K562 (cell line): ENCODE measurements around the gene CCDC9. TPM values are rescaled to one million over a fixed set of nuclear protein-coding genes. Genes with fewer than 3 reads are reported as not detected.

Experiments used
- DDX20 ChIP-seq: fragments of 450-650 bp; IDR thresholded peaks from 2 replicates; pipeline ENCODE4 v1.6.1; 2016; ENCODE audit warnings: missing genetic modification characterization, low read depth, mild to moderate bottlenecking, missing compliant biosample characterization, moderate library complexity
- E2F3 ChIP-seq: fragments of 250-450 bp; sonication (Bioruptor Pico); IDR thresholded peaks from 2 replicates; pipeline ENCODE4 v1.4.0; 2020; ENCODE audit warnings: mild to moderate bottlenecking
- ELF4 ChIP-seq: fragments of 450-650 bp; formaldehyde crosslinking; IDR thresholded peaks from 2 replicates; pipeline ENCODE4 v1.4.0; 2022; ENCODE audit warnings: missing genetic modification characterization
- ESRRA ChIP-seq: fragments of 450-650 bp; IDR thresholded peaks from 2 replicates; pipeline ENCODE4 v1.6.1; 2014; ENCODE audit warnings: low read depth, mild to moderate bottlenecking, moderate library complexity, borderline replicate concordance
- HDAC3 ChIP-seq: fragments of 450-650 bp; IDR thresholded peaks from 2 replicates; pipeline ENCODE4 v1.6.1; 2018; ENCODE audit warnings: borderline replicate concordance, mild to moderate bottlenecking, moderate library complexity; ENCODE audit not compliant: partially characterized antibody
- HDGF ChIP-seq: fragments of 450-650 bp; IDR thresholded peaks from 2 replicates; pipeline ENCODE4 v1.6.1; 2016
- IRF2 ChIP-seq: sonication (generic); formaldehyde crosslinking; IDR thresholded peaks from 2 replicates; pipeline ENCODE4 v1.8.1; 2022; ENCODE audit warnings: mild to moderate bottlenecking, missing genetic modification reagents
- MEIS2 ChIP-seq: fragments of 450-650 bp; IDR thresholded peaks from 2 replicates; pipeline ENCODE4 v1.6.1; 2014; ENCODE audit warnings: mild to moderate bottlenecking; ENCODE audit not compliant: partially characterized antibody
- NR4A1 ChIP-seq, 2 experiments: fragments of 250-450 bp in 1 of 2; fragments of 450-650 bp in 1 of 2; sonication (Bioruptor Pico) in 1 of 2; IDR thresholded peaks; 2 replicates each; pipeline versions ENCODE4 v1.4.0 to v1.6.1; 2016 to 2020; ENCODE audit warnings: mild to moderate bottlenecking in 2 of 2, missing compliant biosample characterization in 1 of 2, missing genetic modification characterization in 1 of 2, moderate library complexity in 1 of 2
- PHB2 ChIP-seq: fragments of 450-650 bp; IDR thresholded peaks from 2 replicates; pipeline ENCODE4 v1.6.1; 2017; ENCODE audit warnings: low read depth
- PRMT5 ChIP-seq: sonication (generic); formaldehyde crosslinking; IDR thresholded peaks from 2 replicates; pipeline ENCODE4 v1.5.0; 2020; ENCODE audit warnings: missing genetic modification reagents
- PYGO2 ChIP-seq: fragments of 450-650 bp; IDR thresholded peaks from 2 replicates; pipeline ENCODE4 v1.6.1; 2016; ENCODE audit warnings: mild to moderate bottlenecking, missing genetic modification characterization, moderate library complexity, missing compliant biosample characterization
- RBBP5 ChIP-seq: fragments of 200-600 bp; sonication (generic); IDR thresholded peaks from 2 replicates; pipeline ENCODE4 v1.6.1; 2012; ENCODE audit warnings: borderline replicate concordance, mild to moderate bottlenecking, low read length, control low read depth, inconsistent platforms; ENCODE audit not compliant: insufficient read depth, poor library complexity, severe bottlenecking
- SMARCA5 ChIP-seq: fragments of 450-650 bp; IDR thresholded peaks from 2 replicates; pipeline ENCODE4 v1.6.1; 2016
- SP2 ChIP-seq: IDR thresholded peaks from 2 replicates; pipeline ENCODE4 v1.6.1; 2011; ENCODE audit warnings: mild to moderate bottlenecking, low read depth, low read length, moderate library complexity; ENCODE audit not compliant: poor library complexity, severe bottlenecking; ENCODE audit errors: extremely low read depth
- TBP ChIP-seq: optimal IDR thresholded peaks from 2 replicates; pipeline ENCODE3; 2011; ENCODE audit warnings: low read depth, low read length, improper control_type of control experiment
- ZFP91 ChIP-seq: sonication (generic); formaldehyde crosslinking; IDR thresholded peaks from 2 replicates; pipeline ENCODE4 v1.8.0; 2022; ENCODE audit warnings: mild to moderate bottlenecking, missing genetic modification reagents
- ZNF3 ChIP-seq: fragments of 250-450 bp; sonication (Bioruptor Pico); IDR thresholded peaks from 2 replicates; pipeline ENCODE4 v1.5.0; 2021; ENCODE audit warnings: mild to moderate bottlenecking, moderate library complexity
- ZNF561 ChIP-seq: fragments of 450-650 bp; formaldehyde crosslinking; conservative IDR thresholded peaks from 2 replicates; pipeline ENCODE4 v1.4.0; 2020; ENCODE audit warnings: mild to moderate bottlenecking, moderate library complexity
- polyA plus RNA-seq, 8 experiments: library from polyadenylated mRNA; depleted of rRNA in 4 of 8; stranded (reverse) in 5 of 8; unstranded in 3 of 8; fragments of >200 nt; fragmentation: Nextera tagmentation in 2 of 8; fragmentation: Illumina TruSeq in 1 of 8; extraction: Ambion mirVana in 2 of 8; extraction: Trizol in 1 of 8; gene quantifications; 2 replicates each; pipeline versions ENCODE4 v1.2.1 to v1.2.3, GENCODE V29; 2011 to 2014; ENCODE audit warnings: inconsistent platforms in 1 of 8, missing spikeins in 1 of 8
- total RNA-seq, 7 experiments: library from RNA; depleted of rRNA in 6 of 7; stranded (reverse); fragments of >200 nt in 6 of 7; fragmentation: Illumina TruSeq in 2 of 7; extraction: Trizol in 2 of 7; gene quantifications; 2 replicates each; pipeline versions ENCODE4 v1.2.1 to v1.2.3, GENCODE V29; 2011 to 2021; ENCODE audit warnings: low replicate concordance in 1 of 7
- TF ChIP-seq, protein P1 (sequence below): fragments of 250-450 bp; sonication (Bioruptor Pico); IDR thresholded peaks from 2 replicates; pipeline ENCODE4 v1.5.1; 2021; ENCODE audit warnings: mild to moderate bottlenecking
- TF ChIP-seq, protein P2 (sequence below): IDR thresholded peaks from 2 replicates; pipeline ENCODE4 v1.6.1; 2011; ENCODE audit warnings: borderline replicate concordance, low read depth, mild to moderate bottlenecking, moderate library complexity, low read length; ENCODE audit not compliant: insufficient read depth, poor library complexity, severe bottlenecking

The CCDC9 gene
- total and polyA plus RNA-seq, 9 of the 15 experiments (the other 6 are each of a cell fraction or from before 2014, with no cell fraction given) = 0.23 to 38.6 (median 8.4) TPM

DNA sequence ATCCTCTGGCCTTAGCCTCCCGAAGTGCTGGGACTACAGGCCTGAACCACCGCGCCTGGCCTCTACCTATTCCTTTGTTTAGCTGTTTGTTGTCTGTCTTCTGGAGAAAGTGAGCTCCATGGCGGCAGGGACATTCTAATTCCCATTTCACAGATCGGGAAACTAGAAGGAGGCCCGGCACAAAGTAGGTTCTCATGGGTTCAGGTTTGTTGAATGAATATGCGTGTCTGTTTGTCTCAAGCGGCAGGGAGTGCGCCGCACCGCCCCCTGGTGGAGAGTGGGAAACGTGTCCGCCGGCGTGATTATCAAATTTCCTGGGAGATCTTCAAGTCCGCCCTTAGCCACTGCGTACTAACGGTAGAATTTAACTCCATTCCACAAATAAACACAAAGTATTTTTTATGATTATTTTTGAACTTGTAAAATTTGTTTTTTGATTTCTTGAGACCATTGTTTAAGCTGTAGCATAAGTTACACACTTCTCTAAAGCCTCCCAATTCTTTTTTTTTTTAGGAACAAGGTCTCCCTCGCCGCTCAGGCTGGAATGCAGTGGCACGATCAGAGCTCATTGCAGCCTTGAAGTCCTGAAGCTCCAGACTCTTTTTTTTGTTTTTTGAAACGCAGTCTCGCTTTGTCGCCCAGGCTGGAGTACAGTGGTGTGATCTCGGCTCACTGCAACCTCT, 8.9 kb upstream of the CCDC9 start (continued):
- TF ChIP-seq ELF4 (CRISPR knock-in tag) (no peak), SP2 (no peak), RBBP5 (no peak), DDX20 (tag) (no peak), ZNF3 (peak; percentile 100), PHB2 (no peak), SMARCA5 (peak; percentile 99), ZFP91 (CRISPR knock-in tag) (no peak), IRF2 (CRISPR knock-in tag) (no peak), ESRRA (peak; percentile 68), PYGO2 (no peak), HDGF (peak; percentile 59; the same call in 1 of the 2 replicates), ZNF561 (CRISPR knock-in tag) (no peak), TBP (no peak), E2F3 (CRISPR knock-in tag) (no peak), PRMT5 (CRISPR knock-in tag) (no peak), NR4A1 (CRISPR knock-in tag; IDR thresholded peaks at IDR 0.05) (no peak), NR4A1 (tag; IDR thresholded peaks at IDR 0.05) (0 out of 2 replicates have a peak, but pooled peaks have one; percentile 33), MEIS2 (no peak), HDAC3 (peak; percentile 67)
- TF ChIP-seq, protein P1, sequence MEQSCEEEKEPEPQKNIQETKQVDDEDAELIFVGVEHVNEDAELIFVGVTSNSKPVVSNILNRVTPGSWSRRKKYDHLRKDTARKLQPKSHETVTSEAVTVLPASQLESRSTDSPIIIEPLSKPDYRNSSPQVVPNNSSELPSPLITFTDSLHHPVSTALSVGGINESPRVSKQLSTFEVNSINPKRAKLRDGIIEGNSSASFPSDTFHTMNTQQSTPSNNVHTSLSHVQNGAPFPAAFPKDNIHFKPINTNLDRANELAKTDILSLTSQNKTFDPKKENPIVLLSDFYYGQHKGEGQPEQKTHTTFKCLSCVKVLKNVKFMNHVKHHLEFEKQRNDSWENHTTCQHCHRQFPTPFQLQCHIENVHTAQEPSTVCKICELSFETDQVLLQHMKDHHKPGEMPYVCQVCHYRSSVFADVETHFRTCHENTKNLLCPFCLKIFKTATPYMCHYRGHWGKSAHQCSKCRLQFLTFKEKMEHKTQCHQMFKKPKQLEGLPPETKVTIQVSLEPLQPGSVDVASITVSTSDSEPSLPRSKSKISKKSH (CRISPR knock-in tag) = no peak
- TF ChIP-seq, protein P2, sequence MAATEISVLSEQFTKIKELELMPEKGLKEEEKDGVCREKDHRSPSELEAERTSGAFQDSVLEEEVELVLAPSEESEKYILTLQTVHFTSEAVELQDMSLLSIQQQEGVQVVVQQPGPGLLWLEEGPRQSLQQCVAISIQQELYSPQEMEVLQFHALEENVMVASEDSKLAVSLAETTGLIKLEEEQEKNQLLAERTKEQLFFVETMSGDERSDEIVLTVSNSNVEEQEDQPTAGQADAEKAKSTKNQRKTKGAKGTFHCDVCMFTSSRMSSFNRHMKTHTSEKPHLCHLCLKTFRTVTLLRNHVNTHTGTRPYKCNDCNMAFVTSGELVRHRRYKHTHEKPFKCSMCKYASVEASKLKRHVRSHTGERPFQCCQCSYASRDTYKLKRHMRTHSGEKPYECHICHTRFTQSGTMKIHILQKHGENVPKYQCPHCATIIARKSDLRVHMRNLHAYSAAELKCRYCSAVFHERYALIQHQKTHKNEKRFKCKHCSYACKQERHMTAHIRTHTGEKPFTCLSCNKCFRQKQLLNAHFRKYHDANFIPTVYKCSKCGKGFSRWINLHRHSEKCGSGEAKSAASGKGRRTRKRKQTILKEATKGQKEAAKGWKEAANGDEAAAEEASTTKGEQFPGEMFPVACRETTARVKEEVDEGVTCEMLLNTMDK = peak; percentile 68
